ENCODE results near the gene PARP12.

The PARP12 gene

GRCh38 chr7:140070546-140070945 lies 7.8 kb upstream of the PARP12 start:
- Histone ChIP-seq H3K4me3 (ENCODE audit: low read length) (no peak overlapping the region), H3K4me1 (ENCODE audit: insufficient read depth, low read length) (peaks cover 6% of the 10 kb centered on the region), H2AFZ (ENCODE audit: low read depth, low read length) (no peak overlapping the region), H3K27me3 (ENCODE audit: insufficient read depth, low read length) (peaks cover 3% of the 10 kb centered on the region), H3K36me3 (ENCODE audit: insufficient read depth, low read length) (no peaks in the 10 kb centered on the region), H3K9me3 (ENCODE audit: low read length) (no peaks in the 10 kb centered on the region)

GRCh38 chr7:140069298-140069949 lies 6.7 kb upstream of the PARP12 start:
- peaks cover 3% of the 10 kb centered on the region for H3K27me3 ChIP-seq (ENCODE audit: insufficient read depth, low read length)
- no peak overlapping the region for H2AFZ ChIP-seq (ENCODE audit: low read depth, low read length)
- no peaks in the 10 kb centered on the region for H3K9me3 ChIP-seq (ENCODE audit: low read length)
- peaks cover 6% of the 10 kb centered on the region for H3K4me1 ChIP-seq (ENCODE audit: insufficient read depth, low read length)
- H3K36me3 ChIP-seq (ENCODE audit: insufficient read depth, low read length): no peaks in the 10 kb centered on the region
- no peak overlapping the region for H3K4me3 ChIP-seq (ENCODE audit: low read length)

- Histone ChIP-seq H3K9me3 (ENCODE audit: low read length) (peaks cover 2% of the 10 kb centered on the region), H2AFZ (ENCODE audit: low read depth, low read length) (no peak overlapping the region), H3K36me3 (ENCODE audit: insufficient read depth, low read length) (no peaks in the 10 kb centered on the region), H3K4me1 (ENCODE audit: insufficient read depth, low read length) (no peaks in the 10 kb centered on the region), H3K4me3 (ENCODE audit: low read length) (no peak overlapping the region), H3K27me3 (ENCODE audit: insufficient read depth, low read length) (peaks cover 5% of the 10 kb centered on the region)
Measured at GRCh38 chr7:140068033-140068432, 5.3 kb upstream of the PARP12 start.

GRCh38 chr7:140067052-140067451 lies 4.3 kb upstream of the PARP12 start:
- peaks cover 2% of the 10 kb centered on the region for H3K9me3 ChIP-seq (ENCODE audit: low read length)
- no peaks in the 10 kb centered on the region for H3K4me1 ChIP-seq (ENCODE audit: insufficient read depth, low read length)
- H3K4me3 ChIP-seq (ENCODE audit: low read length): no peak overlapping the region

GRCh38 chr7:140062118-140062527 lies 628 bp downstream of the PARP12 start:
- H3K9me3 ChIP-seq (ENCODE audit: low read length): peaks cover 9% of the 10 kb centered on the region
- H3K36me3 ChIP-seq (ENCODE audit: insufficient read depth, low read length): no peaks in the 10 kb centered on the region
- H3K27me3 ChIP-seq (ENCODE audit: insufficient read depth, low read length): peaks cover 24% of the 10 kb centered on the region
- no peaks in the 10 kb centered on the region for H3K4me1 ChIP-seq (ENCODE audit: insufficient read depth, low read length)
- H2AFZ ChIP-seq (ENCODE audit: low read depth, low read length): no peak overlapping the region
- H3K4me3 ChIP-seq (ENCODE audit: low read length): peak overlapping the region; percentile 33

More at GRCh38 chr7:140067052-140067451, 4.3 kb upstream of the PARP12 start:
- Histone ChIP-seq H2AFZ (ENCODE audit: low read depth, low read length) (no peak overlapping the region), H3K36me3 (ENCODE audit: insufficient read depth, low read length) (no peaks in the 10 kb centered on the region), H3K27me3 (ENCODE audit: insufficient read depth, low read length) (peaks cover 12% of the 10 kb centered on the region)

- Histone ChIP-seq H3K4me1 (ENCODE audit: insufficient read depth, low read length) (no peaks in the 10 kb centered on the region), H3K9me3 (ENCODE audit: low read length) (peaks cover 9% of the 10 kb centered on the region), H3K27me3 (ENCODE audit: insufficient read depth, low read length) (peaks cover 24% of the 10 kb centered on the region), H2AFZ (ENCODE audit: low read depth, low read length) (no peak overlapping the region), H3K4me3 (ENCODE audit: low read length) (no peak overlapping the region), H3K36me3 (ENCODE audit: insufficient read depth, low read length) (no peaks in the 10 kb centered on the region)
Measured at GRCh38 chr7:140061607-140061930, 1.2 kb downstream of the PARP12 start.

GRCh38 chr7:140060788-140061606 lies 1.8 kb downstream of the PARP12 start:
- H3K27me3 ChIP-seq (ENCODE audit: insufficient read depth, low read length): peaks cover 24% of the 10 kb centered on the region
- H3K4me3 ChIP-seq (ENCODE audit: low read length): no peak overlapping the region

GRCh38 chr7:140060243-140060630 lies 2.5 kb downstream of the PARP12 start:
- peaks cover 24% of the 10 kb centered on the region for H3K27me3 ChIP-seq (ENCODE audit: insufficient read depth, low read length)
- H2AFZ ChIP-seq (ENCODE audit: low read depth, low read length): no peak overlapping the region
- no peaks in the 10 kb centered on the region for H3K36me3 ChIP-seq (ENCODE audit: insufficient read depth, low read length)
- no peak overlapping the region for H3K4me3 ChIP-seq (ENCODE audit: low read length)
- H3K4me1 ChIP-seq (ENCODE audit: insufficient read depth, low read length): no peaks in the 10 kb centered on the region
- H3K9me3 ChIP-seq (ENCODE audit: low read length): peaks cover 9% of the 10 kb centered on the region

More at GRCh38 chr7:140060788-140061606, 1.8 kb downstream of the PARP12 start:
- no peak overlapping the region for H2AFZ ChIP-seq (ENCODE audit: low read depth, low read length)
- no peaks in the 10 kb centered on the region for H3K4me1 ChIP-seq (ENCODE audit: insufficient read depth, low read length)
- H3K36me3 ChIP-seq (ENCODE audit: insufficient read depth, low read length): no peaks in the 10 kb centered on the region
- H3K9me3 ChIP-seq (ENCODE audit: low read length): peaks cover 9% of the 10 kb centered on the region

GRCh38 chr7:140059273-140060242 lies 3.2 kb downstream of the PARP12 start:
- no peak overlapping the region for H2AFZ ChIP-seq (ENCODE audit: low read depth, low read length)
- no peaks in the 10 kb centered on the region for H3K4me1 ChIP-seq (ENCODE audit: insufficient read depth, low read length)
- H3K9me3 ChIP-seq (ENCODE audit: low read length): peaks cover 9% of the 10 kb centered on the region
- peaks cover 24% of the 10 kb centered on the region for H3K27me3 ChIP-seq (ENCODE audit: insufficient read depth, low read length)
- no peaks in the 10 kb centered on the region for H3K36me3 ChIP-seq (ENCODE audit: insufficient read depth, low read length)
- no peak overlapping the region for H3K4me3 ChIP-seq (ENCODE audit: low read length)

GRCh38 chr7:140058517-140058916 lies 4.2 kb downstream of the PARP12 start:
- Histone ChIP-seq H3K4me3 (ENCODE audit: low read length) (no peak overlapping the region), H2AFZ (ENCODE audit: low read depth, low read length) (no peak overlapping the region), H3K9me3 (ENCODE audit: low read length) (peaks cover 9% of the 10 kb centered on the region), H3K27me3 (ENCODE audit: insufficient read depth, low read length) (peaks cover 24% of the 10 kb centered on the region), H3K36me3 (ENCODE audit: insufficient read depth, low read length) (no peaks in the 10 kb centered on the region), H3K4me1 (ENCODE audit: insufficient read depth, low read length) (no peaks in the 10 kb centered on the region)

GRCh38 chr7:140057143-140057535 lies 5.6 kb downstream of the PARP12 start:
- H3K4me1 ChIP-seq (ENCODE audit: insufficient read depth, low read length): no peaks in the 10 kb centered on the region
- H2AFZ ChIP-seq (ENCODE audit: low read depth, low read length): no peak overlapping the region
- peaks cover 16% of the 10 kb centered on the region for H3K27me3 ChIP-seq (ENCODE audit: insufficient read depth, low read length)
- peaks cover 6% of the 10 kb centered on the region for H3K9me3 ChIP-seq (ENCODE audit: low read length)
- H3K36me3 ChIP-seq (ENCODE audit: insufficient read depth, low read length): no peaks in the 10 kb centered on the region
- H3K4me3 ChIP-seq (ENCODE audit: low read length): no peak overlapping the region

- no peaks in the 10 kb centered on the region for H3K36me3 ChIP-seq (ENCODE audit: insufficient read depth, low read length)
- no peaks in the 10 kb centered on the region for H3K4me1 ChIP-seq (ENCODE audit: insufficient read depth, low read length)
- H3K27me3 ChIP-seq (ENCODE audit: insufficient read depth, low read length): peaks cover 11% of the 10 kb centered on the region
- H3K9me3 ChIP-seq (ENCODE audit: low read length): peaks cover 6% of the 10 kb centered on the region
- H3K4me3 ChIP-seq (ENCODE audit: low read length): no peak overlapping the region
- H2AFZ ChIP-seq (ENCODE audit: low read depth, low read length): no peak overlapping the region
Measured at GRCh38 chr7:140056431-140057142, 6.2 kb downstream of the PARP12 start.
